Left renal cortex interstitium (tissue), 4 donors: ENCODE measurements around the gene SETDB2. TPM values are rescaled to one million over a fixed set of nuclear protein-coding genes. Genes with fewer than 3 reads are reported as not detected.

ENCODE experiments used
- DNase-seq, 4 donors: peaks; one replicate each; pipeline ENCODE4 v3.0.0-alpha.2; 2013; ENCODE audit warnings: low read depth in 4 of 4, low spot score in 2 of 4, missing footprints in 1 of 4
- polyA plus RNA-seq, 4 donors: library from polyadenylated mRNA; unstranded; fragments of 120-200 nt; gene quantifications; one replicate each; pipeline ENCODE4 v1.2.1, GENCODE V29; 2013; ENCODE audit not compliant: insufficient read length in 4 of 4

SETDB2 gene
- polyA plus RNA-seq = 10 to 100 TPM; 16.0 to 25.1 (median 19.3) TPM

GRCh38 chr13:49443704-49444523 is at the start of gene SETDB2, which contains the start of gene CAB39L:
TSS of gene SETDB2 (plus strand) at chr13:49444274. CDS start at chr13:49451894, 7,620 bp downstream.
TSS of gene CAB39L (minus strand) at chr13:49444064. CDS start at chr13:49382910, 61,154 bp downstream.
- DNase-seq = peak; percentile 95 to 97 (median 96)

GRCh38 chr13:49395451-49395865 is 48.6 kb upstream of the SETDB2 start:
- DNase-seq = no peak

GRCh38 chr13:49395878-49396380 is 48.1 kb upstream of the SETDB2 start:
- DNase-seq = no peak

GRCh38 chr13:49399801-49400472 is 44.1 kb upstream of the SETDB2 start:
- DNase-seq = no peak

GRCh38 chr13:49400755-49401659 is 43.1 kb upstream of the SETDB2 start:
- peak in 1 of 4 donors; percentile 27 for DNase-seq

- DNase-seq = no peak
These were observed 39.9 kb upstream of the SETDB2 start for GRCh38 chr13:49403996-49404702.

GRCh38 chr13:49404703-49405020 is 39.4 kb upstream of the SETDB2 start:
- no peak for DNase-seq

GRCh38 chr13:49407068-49407467 is 37.0 kb upstream of the SETDB2 start:
- no peak for DNase-seq

- no peak for DNase-seq
These were observed 36.1 kb upstream of the SETDB2 start for GRCh38 chr13:49407936-49408335.

GRCh38 chr13:49409008-49409407 is 35.1 kb upstream of the SETDB2 start:
- DNase-seq = no peak

- no peak for DNase-seq
These were observed 34.1 kb upstream of the SETDB2 start for GRCh38 chr13:49410006-49410405.

- no peak for DNase-seq
These were observed 33.6 kb upstream of the SETDB2 start for GRCh38 chr13:49410477-49410876.

GRCh38 chr13:49411353-49411752 is 32.7 kb upstream of the SETDB2 start:
- DNase-seq = no peak

- no peak for DNase-seq
These were observed 31.3 kb upstream of the SETDB2 start for GRCh38 chr13:49412749-49413148.

GRCh38 chr13:49417161-49417560 is 26.9 kb upstream of the SETDB2 start:
- DNase-seq = no peak

- DNase-seq = no peak
These were observed 25.9 kb upstream of the SETDB2 start for GRCh38 chr13:49418206-49418605.

- no peak for DNase-seq
These were observed 24.8 kb upstream of the SETDB2 start for GRCh38 chr13:49419276-49419675.

GRCh38 chr13:49421391-49421790 is 22.7 kb upstream of the SETDB2 start:
- DNase-seq = no peak

GRCh38 chr13:49424011-49424560 is 20.0 kb upstream of the SETDB2 start:
- DNase-seq = peak in 2 of 4 donors; percentile 29 to 50
